ENCODE data around the gene CLSTN1. TPM values are rescaled to one million over a fixed set of nuclear protein-coding genes. Genes with fewer than 3 reads are reported as not detected.

CLSTN1 gene
- total RNA-seq, 2 experiments from 2014 or later, result 34.9 to 36.7 TPM

Other genes with a start within 250 kb of the CLSTN1 start
- gene TMEM201, start 235.1 kb downstream of the CLSTN1 start, total RNA-seq, result 10 to 100 TPM; 14.6 to 15.1 TPM
- 100 to 1,000 TPM in 1 of 2 experiments, 10 to 100 TPM in 1; 96.4 to 114 TPM for gene PIK3CD, start 172.2 kb downstream of the CLSTN1 start, total RNA-seq
- 10 to 100 TPM in 1 of 2 experiments, 1 to 10 TPM in 1; 7.5 to 11.0 TPM for gene CTNNBIP1, start 86.3 kb upstream of the CLSTN1 start, total RNA-seq
- 10 to 100 TPM; 23.4 to 32.0 TPM for gene LZIC, start 119.4 kb upstream of the CLSTN1 start, total RNA-seq
- 1 to 10 TPM; 7.3 to 8.5 TPM for gene NMNAT1, start 119.5 kb upstream of the CLSTN1 start, total RNA-seq
- gene RBP7, start 173.3 kb upstream of the CLSTN1 start, total RNA-seq, result not detected
- gene UBE4B, start 209.0 kb upstream of the CLSTN1 start, total RNA-seq, result 10 to 100 TPM; 26.1 to 31.8 TPM

Measured in activated CD4-positive, alpha-beta T cell treated with anti-CD3 and anti-CD28 coated beads for 36 hours (primary cell).